Activated CD8-positive, alpha-beta memory T cell treated with anti-CD3 and anti-CD28 coated beads, Interleukin-2, amount 50 U/mL, for 4 hours (primary cell): ENCODE measurements around the gene DMXL1.

Experiments used
- DNase-seq: peaks from one replicate; pipeline ENCODE4 v3.0.0-alpha.2; 2020

Gene DMXL1

DNA sequence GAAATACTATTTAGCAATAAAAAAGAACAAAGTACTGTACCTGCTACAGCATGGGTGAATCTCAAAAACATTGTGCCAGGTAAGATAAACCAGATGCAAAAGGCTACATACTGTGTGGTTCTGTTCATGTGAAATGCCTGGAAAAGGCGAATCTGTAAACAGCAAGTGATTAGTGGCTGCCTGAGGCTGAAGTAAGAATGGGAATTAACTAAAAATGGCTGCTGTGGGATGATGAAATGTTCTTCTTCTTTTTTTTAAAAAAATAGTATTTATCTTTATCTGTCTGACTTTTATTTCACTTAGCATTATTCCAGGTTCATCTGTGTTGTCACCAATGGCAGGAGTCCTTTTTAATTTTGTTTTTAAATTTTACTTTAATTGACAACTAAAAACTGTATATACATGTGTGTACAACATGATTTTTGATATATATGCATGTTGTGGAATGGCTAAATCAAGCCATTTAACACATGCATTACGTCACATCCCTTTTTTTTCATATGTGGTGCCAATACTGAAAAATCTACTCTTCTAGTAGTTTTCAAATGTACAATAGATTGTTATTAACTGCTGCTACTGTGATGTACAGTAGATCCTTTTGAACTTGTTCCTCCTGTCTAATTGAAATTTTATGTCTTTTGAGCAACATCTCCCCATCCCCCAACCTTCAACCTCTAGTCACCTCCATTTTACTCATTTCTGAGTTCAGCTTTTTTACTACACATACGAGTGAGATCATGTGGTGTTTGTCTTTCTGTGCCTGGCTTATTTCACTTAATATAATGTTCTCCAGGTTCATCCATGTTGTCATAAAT is 222.0 kb downstream of the DMXL1 start:
- no peak for DNase-seq

GRCh38 chr5:119293516-119293829 is 222.6 kb downstream of the DMXL1 start:
- no peak for DNase-seq
